Activated CD4-positive, alpha-beta T cell treated with anti-CD3 and anti-CD28 coated beads, Interleukin-2, amount 50 U/mL, for 1 hour (primary cell): Measurements from ENCODE around the gene GRHL1.
"Not testable (repeated sequence)": the region's sequence is repeated elsewhere in the genome, so short reads cannot be mapped to it uniquely, and the experiment has no call there.

ENCODE experiments used
- DNase-seq: peaks from one replicate; pipeline ENCODE4 v3.0.0-alpha.2; 2020

The GRHL1 gene

GRCh38 chr2:9951522-9952285 lies at the start of gene GRHL1:
GRHL1 (plus strand) TSS chr2:9951693; CDS start chr2:9951834, 141 bp downstream.
- DNase-seq: peak; percentile 89

GRCh38 chr2:9905413-9905812 lies 46.1 kb upstream of the GRHL1 start:
- DNase-seq: no peak

- no peak for DNase-seq
Measured at GRCh38 chr2:9907402-9907801, 44.1 kb upstream of the GRHL1 start.

GRCh38 chr2:9908639-9909038 lies 42.9 kb upstream of the GRHL1 start:
- no peak for DNase-seq

- no peak for DNase-seq
Measured at GRCh38 chr2:9909106-9909505, 42.4 kb upstream of the GRHL1 start.

GRCh38 chr2:9910699-9911098 lies 40.8 kb upstream of the GRHL1 start:
- no peak for DNase-seq

GRCh38 chr2:9912468-9912867 lies 39.0 kb upstream of the GRHL1 start:
- no peak for DNase-seq

GRCh38 chr2:9914384-9915065 lies 37.0 kb upstream of the GRHL1 start:
- DNase-seq: no peak

- no peak for DNase-seq
Measured at GRCh38 chr2:9918275-9918674, 33.2 kb upstream of the GRHL1 start.

- no peak for DNase-seq
Measured at GRCh38 chr2:9919512-9919911, 32.0 kb upstream of the GRHL1 start.

GRCh38 chr2:9927020-9927419 lies 24.5 kb upstream of the GRHL1 start:
- not testable (repeated sequence) for DNase-seq

GRCh38 chr2:9937258-9937657 lies 14.2 kb upstream of the GRHL1 start:
- no peak for DNase-seq

GRCh38 chr2:9937968-9938367 lies 13.5 kb upstream of the GRHL1 start:
- no peak for DNase-seq

GRCh38 chr2:9939587-9940485 lies 11.7 kb upstream of the GRHL1 start:
- no peak for DNase-seq

- DNase-seq: no peak
Measured at GRCh38 chr2:9941196-9941995, 10.1 kb upstream of the GRHL1 start.

GRCh38 chr2:9941996-9942390 lies 9.5 kb upstream of the GRHL1 start:
- no peak for DNase-seq

GRCh38 chr2:9944330-9944758 lies 7.1 kb upstream of the GRHL1 start:
- no peak for DNase-seq

GRCh38 chr2:9945596-9945995 lies 5.9 kb upstream of the GRHL1 start:
- no peak for DNase-seq

GRCh38 chr2:9946076-9946475 lies 5.4 kb upstream of the GRHL1 start:
- DNase-seq: no peak

GRCh38 chr2:9946818-9947217 lies 4.7 kb upstream of the GRHL1 start:
- DNase-seq: no peak

GRCh38 chr2:9948721-9949120 lies 2.8 kb upstream of the GRHL1 start:
- DNase-seq: no peak

GRCh38 chr2:9949239-9949991 lies 2.1 kb upstream of the GRHL1 start:
- no peak for DNase-seq
